MCF 10A (cell line): ENCODE data around the gene PKNOX2. TPM values are rescaled to one million over a fixed set of nuclear protein-coding genes. Genes with fewer than 3 reads are reported as not detected.

Experiments used
- BruUV-seq: library from RNA; stranded (reverse); fragments of 400-500 nt; replicated peaks from 2 replicates; lab custom pipeline; 2021; lab: Mats Ljungman, UMichigan
- CTCF ChIA-PET: fragments of 300-600 bp; sonication (Branson Sonifier 250); formaldehyde crosslinking; extraction: SDS; loops from one replicate; lab custom pipeline; 2021; ENCODE audit warnings: antibody characterized with exemption, inconsistent platforms; lab: Yijun Ruan, JAX
- POLR2A ChIA-PET: fragments of 300-600, 350-650 bp; sonication (Branson Sonifier 250); formaldehyde crosslinking; extraction: SDS; loops from one replicate; lab custom pipeline; 2020; ENCODE audit warnings: antibody characterized with exemption, inconsistent platforms; lab: Yijun Ruan, JAX
- DNase-seq: peaks from one replicate; pipeline ENCODE4 v3.0.0-alpha.2; 2018; ENCODE audit not compliant: unreplicated experiment
- H3K27ac Mint-ChIP-seq: one replicate; pipeline ENCODE4 v1.8.0; 2022; ENCODE audit warnings: mild to moderate bottlenecking, low read depth, mixed read lengths; ENCODE audit not compliant: unreplicated experiment
- H3K27me3 Mint-ChIP-seq: one replicate; pipeline ENCODE4 v1.8.0; 2022; ENCODE audit warnings: mixed read lengths; ENCODE audit not compliant: insufficient read depth, unreplicated experiment
- H3K36me3 Mint-ChIP-seq: one replicate; pipeline ENCODE4 v1.8.0; 2022; ENCODE audit warnings: mild to moderate bottlenecking, moderate library complexity, mixed read lengths; ENCODE audit not compliant: insufficient read depth, unreplicated experiment
- H3K4me1 Mint-ChIP-seq: one replicate; pipeline ENCODE4 v1.8.0; 2022; ENCODE audit warnings: mixed read lengths; ENCODE audit not compliant: insufficient read depth, unreplicated experiment
- H3K4me3 Mint-ChIP-seq: one replicate; pipeline ENCODE4 v1.8.0; 2022; ENCODE audit warnings: mild to moderate bottlenecking, moderate library complexity, mixed read lengths; ENCODE audit not compliant: unreplicated experiment
- H3K9me3 Mint-ChIP-seq: one replicate; pipeline ENCODE4 v1.8.0; 2022; ENCODE audit warnings: mixed read lengths; ENCODE audit not compliant: unreplicated experiment
- CTCF ChIP-seq: fragments of 200-600 bp; IDR thresholded peaks from one replicate; pipeline ENCODE4 v1.8.0; 2022; ENCODE audit warnings: antibody characterized with exemption, mild to moderate bottlenecking; ENCODE audit not compliant: unreplicated experiment
- intact Hi-C: fragments of 100-400 bp; cut with micrococcal nuclease; formaldehyde crosslinking; loops from 2 replicates; pipeline ENCODE4 v1.14.1; 2022
- total RNA-seq: library from RNA; stranded (reverse); gene quantifications from 2 replicates; pipeline ENCODE4 v1.2.3, GENCODE V29; 2022

Gene PKNOX2
- total RNA-seq, 1 experiment from 2014 or later: not detected

GRCh38 chr11:125177543-125177942, 13.0 kb downstream of the PKNOX2 start:
- CTCF ChIA-PET: interaction anchor here (0.7 kb wide), 2 partner anchors 61 to 173 kb away, joined by 3 to 4 read pairs; no protein-coding TSS in a partner anchor
- POLR2A ChIA-PET: interaction anchor here (0.7 kb wide), 1 partner anchor 523 kb away, joined by 3 read pairs; no protein-coding TSS in a partner anchor
- Mint-ChIP-seq H3K4me3 (no peak overlapping the region), H3K27ac (no peak overlapping the region), H3K9me3 (no peaks in the 10 kb centered on the region), H3K36me3 (no peaks in the 10 kb centered on the region), H3K4me1 (no peaks in the 10 kb centered on the region), H3K27me3 (peaks cover 92% of the 10 kb centered on the region)
- no TSS peak for BruUV-seq
- intact Hi-C loops: no loop called here
- no peak for TF ChIP-seq CTCF
- DNase-seq: no peak

- ChIA-PET POLR2A (no interaction called here), CTCF (no interaction called here)
- no peak for TF ChIP-seq CTCF
- Mint-ChIP-seq H3K36me3 (no peaks in the 10 kb centered on the region), H3K4me1 (no peaks in the 10 kb centered on the region), H3K27ac (no peak overlapping the region), H3K27me3 (peaks cover 86% of the 10 kb centered on the region), H3K9me3 (no peaks in the 10 kb centered on the region), H3K4me3 (no peak overlapping the region)
- no TSS peak for BruUV-seq
- intact Hi-C loops: no loop called here
- DNase-seq: no peak
These were observed 14.8 kb downstream of the PKNOX2 start for GRCh38 chr11:125179346-125179745.

GRCh38 chr11:125179895-125180294, 15.3 kb downstream of the PKNOX2 start:
- intact Hi-C loops: no loop called here
- no peak for DNase-seq
- POLR2A ChIA-PET: no interaction called here
- CTCF ChIA-PET: no interaction called here
- no TSS peak for BruUV-seq
- no peak overlapping the region for H3K4me3 Mint-ChIP-seq
- H3K9me3 Mint-ChIP-seq: no peaks in the 10 kb centered on the region
- H3K36me3 Mint-ChIP-seq: no peaks in the 10 kb centered on the region
- peaks cover 85% of the 10 kb centered on the region for H3K27me3 Mint-ChIP-seq
- H3K4me1 Mint-ChIP-seq: no peaks in the 10 kb centered on the region
- TF ChIP-seq CTCF: no peak
- H3K27ac Mint-ChIP-seq: no peak overlapping the region

GRCh38 chr11:125180413-125181305, 16.1 kb downstream of the PKNOX2 start:
- BruUV-seq: no TSS peak
- Mint-ChIP-seq H3K4me3 (no peak overlapping the region), H3K36me3 (no peaks in the 10 kb centered on the region), H3K4me1 (no peaks in the 10 kb centered on the region), H3K27ac (no peak overlapping the region), H3K9me3 (no peaks in the 10 kb centered on the region), H3K27me3 (peaks cover 78% of the 10 kb centered on the region)
- POLR2A ChIA-PET: no interaction called here
- CTCF ChIA-PET: interaction anchor here (0.5 to 1.1 kb wide), 5 partner anchors 11 to 235 kb away, joined by 3 to 4 read pairs (median 3); no protein-coding TSS in a partner anchor
- intact Hi-C loops: no loop called here
- no peak for TF ChIP-seq CTCF
- DNase-seq: no peak
